Measurements from ENCODE around the gene U2AF1.
"Not testable (repeated sequence)": the region's sequence is repeated elsewhere in the genome, so short reads cannot be mapped to it uniquely, and the experiment has no call there.

GRCh38 chr21:43065991-43066390 is 41.4 kb downstream of the U2AF1 start:
- TF ChIP-seq CTCF, POLR2A (IDR thresholded peaks at IDR 0.05): not testable (repeated sequence)
